Panc1 (cell line): ENCODE data around the gene LAMB4.

Experiments
- POLR2AphosphoS5 ChIP-seq: IDR thresholded peaks from 2 replicates; pipeline ENCODE4 v1.6.1; 2012; ENCODE audit warnings: mild to moderate bottlenecking, low read depth, low read length, moderate library complexity
- TF ChIP-seq, protein P1 (sequence below): fragments of 450-650 bp; IDR thresholded peaks from 2 replicates; pipeline ENCODE4 v1.5.1; 2017; ENCODE audit warnings: mild to moderate bottlenecking

DNA sequence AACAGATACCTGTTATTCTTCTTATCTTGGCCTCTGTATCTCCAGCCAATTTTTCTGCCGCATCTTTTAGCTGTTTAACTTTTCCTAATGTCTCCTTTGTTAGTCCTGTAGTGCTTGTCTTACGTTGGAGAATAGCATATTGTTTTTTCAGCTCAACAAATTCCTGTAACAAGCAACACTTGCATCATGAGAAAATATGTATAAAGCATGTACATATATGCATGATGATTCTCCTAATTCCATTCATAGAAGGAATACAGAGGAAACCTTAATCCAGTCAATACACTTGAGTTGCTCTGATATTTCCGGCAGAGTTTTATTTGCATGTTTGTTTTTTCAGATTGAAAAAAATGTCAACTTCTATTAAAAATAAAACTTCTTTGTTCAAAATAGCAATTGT, 101.1 kb downstream of the LAMB4 start:
- TF ChIP-seq, protein P1, sequence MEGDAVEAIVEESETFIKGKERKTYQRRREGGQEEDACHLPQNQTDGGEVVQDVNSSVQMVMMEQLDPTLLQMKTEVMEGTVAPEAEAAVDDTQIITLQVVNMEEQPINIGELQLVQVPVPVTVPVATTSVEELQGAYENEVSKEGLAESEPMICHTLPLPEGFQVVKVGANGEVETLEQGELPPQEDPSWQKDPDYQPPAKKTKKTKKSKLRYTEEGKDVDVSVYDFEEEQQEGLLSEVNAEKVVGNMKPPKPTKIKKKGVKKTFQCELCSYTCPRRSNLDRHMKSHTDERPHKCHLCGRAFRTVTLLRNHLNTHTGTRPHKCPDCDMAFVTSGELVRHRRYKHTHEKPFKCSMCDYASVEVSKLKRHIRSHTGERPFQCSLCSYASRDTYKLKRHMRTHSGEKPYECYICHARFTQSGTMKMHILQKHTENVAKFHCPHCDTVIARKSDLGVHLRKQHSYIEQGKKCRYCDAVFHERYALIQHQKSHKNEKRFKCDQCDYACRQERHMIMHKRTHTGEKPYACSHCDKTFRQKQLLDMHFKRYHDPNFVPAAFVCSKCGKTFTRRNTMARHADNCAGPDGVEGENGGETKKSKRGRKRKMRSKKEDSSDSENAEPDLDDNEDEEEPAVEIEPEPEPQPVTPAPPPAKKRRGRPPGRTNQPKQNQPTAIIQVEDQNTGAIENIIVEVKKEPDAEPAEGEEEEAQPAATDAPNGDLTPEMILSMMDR: no peak
- no peak for TF ChIP-seq POLR2AphosphoS5
